Ascending aorta (tissue), 2 donors: ENCODE data around the gene GRM3. TPM values are rescaled to one million over a fixed set of nuclear protein-coding genes. Genes with fewer than 3 reads are reported as not detected.

Experiments
- DNase-seq, 2 donors: peaks; one replicate each; pipeline ENCODE4 v3.0.0-alpha.2; 2019; ENCODE audit warnings: low spot score in 2 of 2
- H3K27ac ChIP-seq, 2 donors: fragments of 200-600 bp; sonication (generic); one replicate each; pipeline ENCODE4 v1.5.1; 2016 to 2017; ENCODE audit warnings: mild to moderate bottlenecking in 1 of 2
- H3K27me3 ChIP-seq: fragments of 200-600 bp; sonication (generic); one replicate; pipeline ENCODE4 v1.5.1; 2017
- H3K36me3 ChIP-seq, 2 donors: fragments of 200-600 bp; sonication (generic); one replicate each; pipeline ENCODE4 v1.5.1; 2016
- H3K4me1 ChIP-seq, 2 donors: fragments of 200-600 bp; sonication (generic); one replicate each; pipeline ENCODE4 v1.5.1; 2016 to 2017; ENCODE audit warnings: mild to moderate bottlenecking in 1 of 2
- H3K4me3 ChIP-seq, 2 donors: fragments of 200-600 bp; sonication (generic); one replicate each; pipeline ENCODE4 v1.5.1; 2016 to 2017; ENCODE audit warnings: mild to moderate bottlenecking in 1 of 2
- H3K9me3 ChIP-seq, 2 donors: fragments of 200-600 bp; sonication (generic); one replicate each; pipeline ENCODE4 v1.5.1; 2016
- intact Hi-C: fragments of 100-400 bp; cut with DNase I; formaldehyde crosslinking; loops from one replicate; pipeline ENCODE4 v1.15.1; 2023
- total RNA-seq: library from RNA; depleted of rRNA; stranded (reverse); fragments of >200 nt; gene quantifications from one replicate; pipeline ENCODE4 v1.1.0, GENCODE V29; 2016
- TF ChIP-seq, protein P1 (sequence below), 3 experiments: fragments of 200-600 bp in 2 of 3; fragments of 450-650 bp in 1 of 3; sonication (generic) in 2 of 3; IDR thresholded peaks; one replicate each; pipeline ENCODE4 v1.5.1; 2016 to 2019; ENCODE audit warnings: antibody characterized with exemption in 3 of 3, mild to moderate bottlenecking in 1 of 3, moderate library complexity in 1 of 3

The GRM3 gene
- total RNA-seq, 1 donor from 2014 or later, result not detected

DNA sequence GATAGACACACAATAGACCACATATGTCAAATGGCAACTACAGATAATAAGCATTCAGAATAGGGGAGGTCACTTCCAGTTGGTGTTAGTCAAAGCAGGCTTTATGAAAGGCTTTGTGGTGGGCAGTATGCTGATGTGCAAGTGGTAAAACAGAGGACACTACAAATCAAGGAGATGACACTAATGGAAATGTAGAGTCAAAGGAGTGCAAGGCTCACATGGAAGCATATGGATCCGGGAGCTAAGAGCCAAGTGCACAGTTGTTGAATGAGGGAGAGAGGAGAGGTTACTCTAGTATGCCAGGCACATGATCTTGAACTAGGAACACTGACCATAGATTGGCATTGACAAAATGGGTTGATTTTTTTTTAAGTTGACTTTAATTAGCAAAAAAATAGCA, 62.7 kb downstream of the GRM3 start:
- Histone ChIP-seq H3K9me3 (no peaks in the 10 kb centered on the region), H3K27me3 (no peaks in the 10 kb centered on the region), H3K4me3 (no peak overlapping the region), H3K4me1 (no peaks in the 10 kb centered on the region), H3K36me3 (no peaks in the 10 kb centered on the region), H3K27ac (no peak overlapping the region)
- DNase-seq, result no peak
- intact Hi-C loops, result no loop called here
- TF ChIP-seq, protein P1, sequence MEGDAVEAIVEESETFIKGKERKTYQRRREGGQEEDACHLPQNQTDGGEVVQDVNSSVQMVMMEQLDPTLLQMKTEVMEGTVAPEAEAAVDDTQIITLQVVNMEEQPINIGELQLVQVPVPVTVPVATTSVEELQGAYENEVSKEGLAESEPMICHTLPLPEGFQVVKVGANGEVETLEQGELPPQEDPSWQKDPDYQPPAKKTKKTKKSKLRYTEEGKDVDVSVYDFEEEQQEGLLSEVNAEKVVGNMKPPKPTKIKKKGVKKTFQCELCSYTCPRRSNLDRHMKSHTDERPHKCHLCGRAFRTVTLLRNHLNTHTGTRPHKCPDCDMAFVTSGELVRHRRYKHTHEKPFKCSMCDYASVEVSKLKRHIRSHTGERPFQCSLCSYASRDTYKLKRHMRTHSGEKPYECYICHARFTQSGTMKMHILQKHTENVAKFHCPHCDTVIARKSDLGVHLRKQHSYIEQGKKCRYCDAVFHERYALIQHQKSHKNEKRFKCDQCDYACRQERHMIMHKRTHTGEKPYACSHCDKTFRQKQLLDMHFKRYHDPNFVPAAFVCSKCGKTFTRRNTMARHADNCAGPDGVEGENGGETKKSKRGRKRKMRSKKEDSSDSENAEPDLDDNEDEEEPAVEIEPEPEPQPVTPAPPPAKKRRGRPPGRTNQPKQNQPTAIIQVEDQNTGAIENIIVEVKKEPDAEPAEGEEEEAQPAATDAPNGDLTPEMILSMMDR (IDR thresholded peaks at IDR 0.05), result no peak

DNA sequence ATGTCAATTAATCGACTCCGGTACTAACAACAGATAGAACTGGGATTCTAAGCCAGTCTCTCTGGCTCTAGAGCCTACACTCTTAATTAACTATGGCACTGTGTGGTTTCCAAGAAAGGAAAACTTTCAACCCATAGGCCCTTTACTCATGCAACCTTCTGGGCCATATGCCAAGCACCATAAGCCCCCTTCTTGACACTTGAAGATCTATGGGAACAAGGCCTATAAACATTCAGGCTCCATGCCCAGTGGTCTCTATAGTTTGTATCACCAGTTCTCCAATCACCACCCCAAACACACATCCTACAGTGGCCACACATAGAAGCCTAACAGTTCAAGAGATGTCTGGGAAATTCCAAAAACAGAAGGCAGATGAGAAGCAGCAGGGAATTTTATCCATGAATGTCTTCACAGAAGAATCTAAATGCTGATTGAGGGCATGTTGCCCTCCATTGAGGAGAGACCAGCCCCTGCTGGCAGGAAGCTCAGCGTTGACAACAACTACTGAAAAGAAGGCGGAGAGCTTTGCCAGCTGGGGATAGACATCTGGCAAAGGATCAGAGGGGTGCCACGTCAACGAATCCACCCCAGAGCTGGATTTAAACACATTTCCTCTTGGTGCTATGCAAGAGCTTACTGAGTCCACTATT, 64.4 kb downstream of the GRM3 start:
- no peak for DNase-seq
- TF ChIP-seq, protein P1 (IDR thresholded peaks at IDR 0.05), result no peak
- Histone ChIP-seq H3K36me3 (no peaks in the 10 kb centered on the region), H3K9me3 (no peaks in the 10 kb centered on the region), H3K4me3 (no peak overlapping the region), H3K27me3 (no peaks in the 10 kb centered on the region), H3K4me1 (no peaks in the 10 kb centered on the region), H3K27ac (no peak overlapping the region)
- intact Hi-C loops, result no loop called here

GRCh38 chr7:86720306-86720705, 76.6 kb downstream of the GRM3 start:
- intact Hi-C loops, result no loop called here
- Histone ChIP-seq H3K27me3 (no peaks in the 10 kb centered on the region), H3K9me3 (no peaks in the 10 kb centered on the region), H3K27ac (no peak overlapping the region), H3K4me1 (no peaks in the 10 kb centered on the region), H3K36me3 (no peaks in the 10 kb centered on the region), H3K4me3 (no peak overlapping the region)
- DNase-seq, result no peak
- TF ChIP-seq, protein P1 (IDR thresholded peaks at IDR 0.05), result no peak

- no peak for DNase-seq
- TF ChIP-seq, protein P1 (IDR thresholded peaks at IDR 0.05), result no peak
- Histone ChIP-seq H3K4me1 (no peaks in the 10 kb centered on the region), H3K27ac (no peak overlapping the region), H3K36me3 (no peaks in the 10 kb centered on the region), H3K27me3 (no peaks in the 10 kb centered on the region), H3K4me3 (no peak overlapping the region), H3K9me3 (no peaks in the 10 kb centered on the region)
- intact Hi-C loops, result no loop called here
Observed at GRCh38 chr7:86733783-86734182, 90.1 kb downstream of the GRM3 start.

DNA sequence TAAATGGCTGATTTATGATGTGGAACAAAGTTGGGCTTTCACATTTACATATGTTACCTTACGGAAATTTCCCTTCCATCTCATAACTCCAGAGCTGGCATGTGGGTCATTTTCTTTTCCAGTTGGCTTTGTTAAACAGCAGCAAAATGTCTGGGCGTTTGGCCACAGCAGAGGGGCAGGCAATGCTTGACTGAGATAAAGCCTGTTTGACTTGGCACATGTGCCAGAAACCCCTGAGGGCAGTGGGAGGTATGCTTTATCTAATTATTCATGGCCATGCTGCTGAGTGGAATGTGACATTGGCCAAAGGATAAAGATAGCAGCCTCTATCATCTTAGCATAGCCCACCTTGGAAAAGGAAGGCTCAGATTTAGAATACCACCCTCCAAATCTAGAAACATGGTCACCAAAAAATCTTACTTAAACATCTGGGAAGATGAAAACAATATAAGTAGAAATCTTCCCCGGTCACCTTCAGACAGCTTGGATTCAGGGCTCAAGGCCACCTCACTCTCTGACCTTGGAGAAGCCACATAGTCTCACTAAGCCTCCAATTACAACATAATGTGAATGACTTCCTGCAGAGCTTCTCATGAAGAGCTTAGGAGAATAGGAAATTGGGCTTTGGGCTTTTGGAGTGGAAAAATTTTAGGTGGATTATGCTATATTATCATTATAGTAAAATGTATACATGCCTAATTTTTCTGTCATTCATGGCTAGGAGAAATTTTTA, 101.5 kb downstream of the GRM3 start:
- intact Hi-C loops, result no loop called here

More for the DNA sequence above, 101.5 kb downstream of the GRM3 start:
- no peak overlapping the region for H3K27ac ChIP-seq
- H3K4me3 ChIP-seq, result no peak overlapping the region
- no peaks in the 10 kb centered on the region for H3K9me3 ChIP-seq
- H3K36me3 ChIP-seq, result no peaks in the 10 kb centered on the region
- H3K4me1 ChIP-seq, result no peaks in the 10 kb centered on the region
- TF ChIP-seq, protein P1 (IDR thresholded peaks at IDR 0.05), result no peak
- no peaks in the 10 kb centered on the region for H3K27me3 ChIP-seq
- DNase-seq, result no peak
